Loucy (cell line): ENCODE results near the gene MCF2L.

Experiments
- H2AFZ ChIP-seq: fragments of 200-600 bp; sonication (generic); 2 replicates; pipeline ENCODE4 v1.6.0; 2016; ENCODE audit warnings: antibody characterized with exemption, mild to moderate bottlenecking, low read length, moderate library complexity
- H3F3A ChIP-seq: fragments of 200-600 bp; 2 replicates; pipeline ENCODE4 v1.6.0; 2016; ENCODE audit warnings: antibody characterized with exemption, low read depth, mild to moderate bottlenecking
- H3K27me3 ChIP-seq: fragments of 200-600 bp; sonication (generic); 2 replicates; pipeline ENCODE4 v1.6.1; 2014; ENCODE audit warnings: low read length, mild to moderate bottlenecking; ENCODE audit not compliant: insufficient read depth, poor library complexity, severe bottlenecking
- H3K36me3 ChIP-seq: fragments of 200-600 bp; sonication (generic); 2 replicates; pipeline ENCODE4 v1.6.1; 2016; ENCODE audit warnings: low read length; ENCODE audit not compliant: insufficient read depth
- H3K4me1 ChIP-seq: fragments of 200-600 bp; sonication (generic); 2 replicates; pipeline ENCODE4 v1.5.1; 2014; ENCODE audit warnings: low read length, mild to moderate bottlenecking; ENCODE audit not compliant: insufficient read depth, poor library complexity, severe bottlenecking
- H3K4me2 ChIP-seq: fragments of 200-600 bp; sonication (generic); 2 replicates; pipeline ENCODE4 v1.6.0; 2014; ENCODE audit warnings: antibody characterized with exemption, low read length, low read depth, mild to moderate bottlenecking; ENCODE audit not compliant: poor library complexity, severe bottlenecking
- H3K4me3 ChIP-seq: fragments of 200-600 bp; sonication (generic); 2 replicates; pipeline ENCODE4 v1.5.1; 2014; ENCODE audit warnings: low read length, mild to moderate bottlenecking, mixed read lengths; ENCODE audit not compliant: poor library complexity, severe bottlenecking
- H3K79me2 ChIP-seq: fragments of 200-600 bp; sonication (generic); 2 replicates; pipeline ENCODE4 v1.6.1; 2014; ENCODE audit warnings: low read length; ENCODE audit not compliant: insufficient read depth
- H3K9ac ChIP-seq: fragments of 200-600 bp; sonication (generic); 2 replicates; pipeline ENCODE4 v1.6.0; 2014; ENCODE audit warnings: mild to moderate bottlenecking, low read depth, low read length, moderate library complexity; ENCODE audit not compliant: poor library complexity, severe bottlenecking
- H3K9me2 ChIP-seq: fragments of 200-600 bp; sonication (generic); replicated peaks from 2 replicates; pipeline ENCODE4 v1.6.1; 2016; ENCODE audit warnings: low read depth, low read length, mixed read lengths
- H3K9me3 ChIP-seq: fragments of 200-600 bp; sonication (generic); 2 replicates; pipeline ENCODE4 v1.6.1; 2014; ENCODE audit warnings: mild to moderate bottlenecking, antibody characterized with exemption, low read length, low read depth; ENCODE audit not compliant: insufficient read depth
- H4K20me1 ChIP-seq: fragments of 200-600 bp; sonication (generic); 2 replicates; pipeline ENCODE4 v1.6.0; 2014; ENCODE audit warnings: antibody characterized with exemption, low read length, mild to moderate bottlenecking; ENCODE audit not compliant: insufficient read depth, poor library complexity, severe bottlenecking
- EZH2phosphoT487 ChIP-seq: fragments of 200-600 bp; IDR thresholded peaks from 2 replicates; pipeline ENCODE4 v1.6.1; 2018; ENCODE audit warnings: antibody characterized with exemption, mild to moderate bottlenecking, moderate library complexity, borderline replicate concordance
- TF ChIP-seq, protein P1 (sequence below): fragments of 200-600 bp; sonication (generic); conservative IDR thresholded peaks from 2 replicates; pipeline ENCODE4 v1.5.1; 2014; ENCODE audit warnings: mild to moderate bottlenecking, antibody characterized with exemption, low read length

The MCF2L gene

DNA sequence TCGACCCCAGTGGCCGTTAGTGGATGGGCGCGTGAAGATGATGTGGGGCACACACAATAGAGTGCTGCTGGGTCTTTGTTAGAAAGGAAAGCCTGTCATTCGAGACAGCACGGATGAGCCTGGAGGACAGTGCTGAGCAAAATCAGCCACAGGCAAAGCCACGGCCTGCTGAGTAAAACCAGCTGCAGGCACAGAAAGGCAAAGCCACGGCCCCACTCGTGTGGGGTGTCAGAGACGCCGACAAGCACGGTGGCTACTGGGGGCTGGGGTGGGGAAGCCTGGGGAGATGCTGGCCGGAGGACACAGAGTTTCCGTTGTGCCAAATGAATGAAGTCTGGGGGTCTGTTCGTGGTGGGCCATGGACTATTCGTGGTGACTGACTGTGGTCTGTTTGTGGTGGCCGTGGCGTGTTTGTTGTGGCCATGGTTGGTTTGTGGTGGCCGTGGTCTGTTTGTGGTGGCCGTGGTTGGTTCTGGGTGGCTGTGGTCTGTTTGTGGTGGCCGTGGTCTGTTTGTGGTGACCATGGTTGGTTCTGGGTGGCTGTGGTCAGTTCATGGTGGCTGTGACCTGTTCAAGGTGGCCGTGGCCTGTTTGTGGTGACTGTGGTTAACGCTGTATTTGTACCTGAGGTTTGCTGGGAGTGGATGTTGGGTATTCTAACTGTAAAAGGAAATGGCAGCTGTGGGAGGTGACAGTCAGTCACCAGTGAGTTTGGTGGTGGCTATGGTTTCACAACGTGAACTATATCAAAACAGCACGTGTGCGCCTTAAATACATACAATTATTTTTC lies 36.3 kb downstream of the MCF2L start:
- no peaks in the 10 kb centered on the region for H4K20me1 ChIP-seq
- no peaks in the 10 kb centered on the region for H3K9me2 ChIP-seq
- no peak for TF ChIP-seq EZH2phosphoT487
- TF ChIP-seq, protein P1, sequence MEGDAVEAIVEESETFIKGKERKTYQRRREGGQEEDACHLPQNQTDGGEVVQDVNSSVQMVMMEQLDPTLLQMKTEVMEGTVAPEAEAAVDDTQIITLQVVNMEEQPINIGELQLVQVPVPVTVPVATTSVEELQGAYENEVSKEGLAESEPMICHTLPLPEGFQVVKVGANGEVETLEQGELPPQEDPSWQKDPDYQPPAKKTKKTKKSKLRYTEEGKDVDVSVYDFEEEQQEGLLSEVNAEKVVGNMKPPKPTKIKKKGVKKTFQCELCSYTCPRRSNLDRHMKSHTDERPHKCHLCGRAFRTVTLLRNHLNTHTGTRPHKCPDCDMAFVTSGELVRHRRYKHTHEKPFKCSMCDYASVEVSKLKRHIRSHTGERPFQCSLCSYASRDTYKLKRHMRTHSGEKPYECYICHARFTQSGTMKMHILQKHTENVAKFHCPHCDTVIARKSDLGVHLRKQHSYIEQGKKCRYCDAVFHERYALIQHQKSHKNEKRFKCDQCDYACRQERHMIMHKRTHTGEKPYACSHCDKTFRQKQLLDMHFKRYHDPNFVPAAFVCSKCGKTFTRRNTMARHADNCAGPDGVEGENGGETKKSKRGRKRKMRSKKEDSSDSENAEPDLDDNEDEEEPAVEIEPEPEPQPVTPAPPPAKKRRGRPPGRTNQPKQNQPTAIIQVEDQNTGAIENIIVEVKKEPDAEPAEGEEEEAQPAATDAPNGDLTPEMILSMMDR, result no peak
- no peaks in the 10 kb centered on the region for H3F3A ChIP-seq
- no peaks in the 10 kb centered on the region for H3K79me2 ChIP-seq
- H3K9me3 ChIP-seq, result peaks cover 3% of the 10 kb centered on the region; the same call in 1 of the 2 replicates
- no peaks in the 10 kb centered on the region for H3K36me3 ChIP-seq
- H3K4me2 ChIP-seq, result no peak overlapping the region
- no peak overlapping the region for H3K9ac ChIP-seq
- no peak overlapping the region for H2AFZ ChIP-seq
- no peaks in the 10 kb centered on the region for H3K27me3 ChIP-seq
- H3K4me1 ChIP-seq, result no peaks in the 10 kb centered on the region
- no peak overlapping the region for H3K4me3 ChIP-seq

GRCh38 chr13:113005997-113006396 lies 37.0 kb downstream of the MCF2L start:
- no peaks in the 10 kb centered on the region for H3F3A ChIP-seq
- no peaks in the 10 kb centered on the region for H3K36me3 ChIP-seq
- no peaks in the 10 kb centered on the region for H3K79me2 ChIP-seq
- H3K9me3 ChIP-seq, result peaks cover 3% of the 10 kb centered on the region; the same call in 1 of the 2 replicates
- H3K4me1 ChIP-seq, result no peaks in the 10 kb centered on the region
- no peaks in the 10 kb centered on the region for H3K27me3 ChIP-seq
- H3K4me3 ChIP-seq, result no peak overlapping the region
- TF ChIP-seq EZH2phosphoT487, result no peak
- TF ChIP-seq, protein P1, result no peak
- H3K9ac ChIP-seq, result no peak overlapping the region
- no peak overlapping the region for H2AFZ ChIP-seq
- H3K9me2 ChIP-seq, result no peaks in the 10 kb centered on the region
- no peaks in the 10 kb centered on the region for H4K20me1 ChIP-seq
- no peak overlapping the region for H3K4me2 ChIP-seq

GRCh38 chr13:113006660-113007059 lies 37.6 kb downstream of the MCF2L start:
- Histone ChIP-seq H3K9me2 (no peaks in the 10 kb centered on the region), H3K79me2 (no peaks in the 10 kb centered on the region), H2AFZ (no peak overlapping the region), H4K20me1 (no peaks in the 10 kb centered on the region), H3K36me3 (no peaks in the 10 kb centered on the region), H3K27me3 (no peaks in the 10 kb centered on the region), H3F3A (no peaks in the 10 kb centered on the region), H3K9ac (no peak overlapping the region), H3K4me1 (no peaks in the 10 kb centered on the region), H3K9me3 (peaks cover 3% of the 10 kb centered on the region; the same call in 1 of the 2 replicates), H3K4me3 (no peak overlapping the region), H3K4me2 (no peak overlapping the region)
- TF ChIP-seq, protein P1, result no peak
- no peak for TF ChIP-seq EZH2phosphoT487
